Activated CD4-positive, alpha-beta memory T cell treated with anti-CD3 and anti-CD28 coated beads for 36 hours (primary cell): ENCODE measurements around the gene RUVBL1. TPM values are rescaled to one million over a fixed set of nuclear protein-coding genes. Genes with fewer than 3 reads are reported as not detected.
"Not testable (repeated sequence)": the region's sequence is repeated elsewhere in the genome, so short reads cannot be mapped to it uniquely, and the experiment has no call there.

ENCODE experiments used
- CTCF ChIA-PET: fragments of 350-600 bp; sonication (Branson Sonifier 250); formaldehyde crosslinking; loops from one replicate; lab custom pipeline; 2021; ENCODE audit warnings: antibody characterized with exemption, inconsistent platforms; lab: Charles Lee
- POLR2A ChIA-PET: fragments of 350-600 bp; sonication (Branson Sonifier 250); formaldehyde crosslinking; loops from one replicate; lab custom pipeline; 2021; ENCODE audit warnings: antibody characterized with exemption; lab: Charles Lee
- DNase-seq: peaks from one replicate; pipeline ENCODE4 v3.0.0-alpha.2; 2020
- H3K27ac Mint-ChIP-seq: one replicate; pipeline ENCODE4 v1.8.0; 2021; ENCODE audit warnings: mixed read lengths
- H3K27me3 Mint-ChIP-seq: one replicate; pipeline ENCODE4 v1.8.0; 2021; ENCODE audit warnings: mixed read lengths
- H3K36me3 Mint-ChIP-seq: one replicate; pipeline ENCODE4 v1.8.0; 2021; ENCODE audit warnings: mixed read lengths
- H3K4me1 Mint-ChIP-seq: one replicate; pipeline ENCODE4 v1.8.0; 2021; ENCODE audit warnings: low read depth, mixed read lengths
- H3K4me3 Mint-ChIP-seq: one replicate; pipeline ENCODE4 v1.8.0; 2021; ENCODE audit warnings: mild to moderate bottlenecking, mixed read lengths
- H3K9me3 Mint-ChIP-seq: one replicate; pipeline ENCODE4 v1.8.0; 2021; ENCODE audit warnings: mixed read lengths
- intact Hi-C: fragments of 100-400 bp; cut with micrococcal nuclease; formaldehyde crosslinking; loops from one replicate; pipeline ENCODE4 v1.15.1; 2023
- total RNA-seq, 2 experiments: library from RNA; stranded (reverse); gene quantifications; one replicate each; pipeline ENCODE4 v1.2.3, GENCODE V29; 2021

The RUVBL1 gene
- total RNA-seq, result 10 to 100 TPM; 81.6 to 87.0 TPM

GRCh38 chr3:128123538-128124368, at the start of gene RUVBL1:
Gene RUVBL1, minus strand, starts transcription at chr3:128123812. Its CDS starts 88 bp downstream, at chr3:128123724.
- peak within 1 kb of the TSS; percentile 97 for H3K4me3 Mint-ChIP-seq
- H3K27me3 Mint-ChIP-seq, result no peaks in the 10 kb centered on the region
- POLR2A ChIA-PET, result interaction anchor here (0.8 to 3.5 kb wide), 12 partner anchors 9 to 525 kb away, joined by 3 to 32 read pairs (median 4); partner anchors contain the start of genes EEFSEC, MCM2 and SEC61A1

DNA sequence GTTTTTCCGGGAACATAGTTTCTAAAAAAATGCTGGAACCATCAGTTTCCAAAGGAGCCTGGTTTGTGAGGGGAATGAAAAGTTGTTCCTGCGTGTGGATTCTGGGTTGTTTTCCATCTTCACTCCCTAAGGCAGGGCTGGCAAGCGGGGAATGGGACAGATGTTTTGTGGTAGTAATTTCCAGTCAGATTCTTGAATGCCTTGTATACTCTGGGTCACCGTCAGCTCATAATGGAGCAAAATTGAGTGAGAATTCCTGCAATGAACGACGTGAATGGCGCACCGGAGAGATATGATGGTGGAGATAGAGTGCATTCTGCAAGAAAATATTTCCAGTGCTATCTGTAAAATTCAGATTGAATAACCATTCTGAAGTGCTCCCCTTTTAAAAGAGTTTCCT, 49.6 kb upstream of the RUVBL1 start:
- ChIA-PET CTCF (no interaction called here), POLR2A (no interaction called here)
- intact Hi-C loops, result no loop called here
- no peak overlapping the region for H3K4me3 Mint-ChIP-seq
- no peaks in the 10 kb centered on the region for H3K9me3 Mint-ChIP-seq
- DNase-seq, result no peak
- H3K36me3 Mint-ChIP-seq, result no peaks in the 10 kb centered on the region
- peaks cover 25% of the 10 kb centered on the region for H3K4me1 Mint-ChIP-seq
- H3K27ac Mint-ChIP-seq, result no peak overlapping the region
- H3K27me3 Mint-ChIP-seq, result no peaks in the 10 kb centered on the region

More at GRCh38 chr3:128123538-128124368, at the start of gene RUVBL1:
- Mint-ChIP-seq H3K4me1 (peaks cover 31% of the 10 kb centered on the region), H3K36me3 (peaks cover 17% of the 10 kb centered on the region), H3K27ac (peak within 1 kb of the TSS; percentile 85), H3K9me3 (no peaks in the 10 kb centered on the region)
- intact Hi-C loops, result loop anchor here (1.0 to 2.0 kb wide), 3 partner anchors 11 to 71 kb away; partner anchors contain the start of genes EEFSEC and SEC61A1
- DNase-seq, result peak; percentile 99
- CTCF ChIA-PET, result interaction anchor here (1.2 to 2.7 kb wide), 6 partner anchors 10 to 55 kb away, joined by 4 to 21 read pairs (median 8); partner anchors contain the start of gene EEFSEC

DNA sequence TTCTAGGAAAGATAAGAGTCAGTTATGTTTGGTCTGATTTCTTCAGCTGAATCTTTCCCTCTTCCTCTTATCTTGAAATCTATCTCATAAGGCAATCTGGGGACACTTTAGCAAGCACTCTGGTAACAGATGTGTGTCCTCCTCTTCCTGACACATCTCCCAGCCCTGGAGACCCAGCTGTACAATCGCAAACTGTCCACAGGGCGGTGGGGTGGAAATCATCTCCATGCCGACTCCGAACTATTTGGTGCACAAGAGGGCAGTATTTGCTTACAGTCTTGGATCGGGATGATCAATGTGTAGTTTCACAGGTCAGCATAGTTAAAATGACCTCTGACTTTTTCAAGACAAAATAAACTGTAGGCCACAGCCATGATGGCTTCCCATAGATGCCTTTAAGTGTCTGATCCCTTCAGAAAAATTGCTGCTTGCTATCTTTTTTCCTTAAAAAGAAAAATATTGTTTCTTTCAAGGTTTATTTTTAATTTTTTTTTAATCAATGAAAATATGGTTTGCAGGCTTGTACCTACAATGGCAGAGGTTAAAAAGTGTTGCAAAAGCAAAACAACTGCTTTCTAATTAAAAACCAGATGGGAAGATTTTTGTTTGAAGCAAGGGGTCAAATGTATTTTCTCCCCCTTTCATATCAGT, 47.4 kb upstream of the RUVBL1 start:
- intact Hi-C loops, result no loop called here
- POLR2A ChIA-PET, result interaction anchor here (0.6 kb wide), 1 partner anchor 24 kb away, joined by 3 read pairs; no protein-coding TSS in a partner anchor
- Mint-ChIP-seq H3K4me3 (no peak overlapping the region), H3K36me3 (no peaks in the 10 kb centered on the region), H3K4me1 (peaks cover 14% of the 10 kb centered on the region), H3K27ac (no peak overlapping the region), H3K27me3 (no peaks in the 10 kb centered on the region), H3K9me3 (no peaks in the 10 kb centered on the region)
- DNase-seq, result peak; percentile 21
- CTCF ChIA-PET, result no interaction called here

DNA sequence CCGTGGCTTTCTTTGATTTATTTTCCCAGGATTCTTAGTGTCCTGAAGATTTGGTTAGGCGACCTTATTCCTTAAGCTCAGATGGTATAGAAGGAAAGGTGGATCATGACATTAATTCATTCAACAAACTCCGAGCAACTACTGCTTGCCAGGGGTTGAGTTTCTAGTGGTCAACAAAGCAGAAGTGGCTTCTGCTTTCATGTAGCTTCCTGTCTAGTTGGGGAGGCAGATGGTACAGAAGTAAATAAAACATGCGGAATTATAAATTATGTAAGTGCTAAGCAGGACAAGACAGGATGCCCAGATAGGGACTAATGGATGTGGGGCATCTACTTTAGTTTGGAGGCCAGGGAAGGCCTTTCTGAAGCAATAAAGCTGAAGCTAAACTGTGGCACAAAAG, 45.2 kb upstream of the RUVBL1 start:
- H3K4me3 Mint-ChIP-seq, result no peak overlapping the region

DNA sequence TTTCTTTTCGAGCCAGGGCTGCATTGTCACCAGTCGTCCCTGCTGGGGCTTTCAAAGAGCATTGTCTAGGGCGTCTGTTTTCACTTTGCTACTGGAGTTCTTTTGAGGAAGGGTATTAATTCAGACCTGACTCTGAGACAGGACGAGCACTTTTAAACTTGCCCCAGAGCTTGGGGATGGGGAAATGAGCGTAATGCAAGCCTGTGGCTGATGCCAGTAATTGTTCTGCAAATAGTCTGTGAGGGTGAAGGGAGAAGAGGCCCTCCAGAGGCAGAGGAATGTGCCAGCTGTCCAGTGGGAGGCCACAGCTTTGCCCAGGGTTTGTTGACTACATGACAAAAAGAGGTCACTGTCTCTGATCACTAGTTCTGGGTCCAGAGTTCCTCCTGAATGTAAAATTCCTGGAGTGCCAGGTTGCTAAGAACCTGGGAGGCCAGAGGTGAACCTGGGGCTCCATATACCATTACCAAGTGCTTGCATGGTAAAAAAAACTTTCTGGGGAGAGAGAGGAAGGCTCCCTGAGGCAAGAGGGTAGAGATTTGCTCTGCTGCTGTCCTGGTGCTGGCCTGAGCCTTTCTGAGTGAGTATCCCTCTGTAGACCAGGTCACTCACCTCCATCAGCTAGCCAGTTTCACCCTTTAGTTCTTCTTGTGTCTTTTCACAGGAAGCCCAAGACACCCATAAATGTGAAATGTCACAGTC, 44.5 kb upstream of the RUVBL1 start:
- Mint-ChIP-seq H3K4me3 (no peak overlapping the region), H3K36me3 (no peaks in the 10 kb centered on the region), H3K9me3 (no peaks in the 10 kb centered on the region), H3K4me1 (peaks cover 3% of the 10 kb centered on the region), H3K27me3 (no peaks in the 10 kb centered on the region), H3K27ac (no peak overlapping the region)
- DNase-seq, result no peak
- POLR2A ChIA-PET, result no interaction called here
- CTCF ChIA-PET, result no interaction called here
- intact Hi-C loops, result no loop called here

More for the DNA sequence above, 45.2 kb upstream of the RUVBL1 start:
- POLR2A ChIA-PET, result no interaction called here
- Mint-ChIP-seq H3K36me3 (no peaks in the 10 kb centered on the region), H3K27ac (no peak overlapping the region), H3K4me1 (peaks cover 6% of the 10 kb centered on the region), H3K27me3 (no peaks in the 10 kb centered on the region), H3K9me3 (no peaks in the 10 kb centered on the region)
- CTCF ChIA-PET, result no interaction called here
- intact Hi-C loops, result no loop called here
- DNase-seq, result no peak

- Mint-ChIP-seq H3K4me1 (peaks cover 3% of the 10 kb centered on the region), H3K4me3 (no peak overlapping the region), H3K27me3 (no peaks in the 10 kb centered on the region), H3K36me3 (no peaks in the 10 kb centered on the region), H3K9me3 (no peaks in the 10 kb centered on the region), H3K27ac (no peak overlapping the region)
- ChIA-PET POLR2A (no interaction called here), CTCF (no interaction called here)
- intact Hi-C loops, result no loop called here
- no peak for DNase-seq
Measured at GRCh38 chr3:128167646-128167972, 44.0 kb upstream of the RUVBL1 start.

- Mint-ChIP-seq H3K27me3 (no peaks in the 10 kb centered on the region), H3K36me3 (peaks cover 3% of the 10 kb centered on the region), H3K27ac (no peak overlapping the region), H3K9me3 (no peaks in the 10 kb centered on the region), H3K4me3 (no peak overlapping the region), H3K4me1 (peaks cover 4% of the 10 kb centered on the region)
- ChIA-PET POLR2A (no interaction called here), CTCF (no interaction called here)
- intact Hi-C loops, result no loop called here
- no peak for DNase-seq
Measured at GRCh38 chr3:128166971-128167453, 43.4 kb upstream of the RUVBL1 start.

DNA sequence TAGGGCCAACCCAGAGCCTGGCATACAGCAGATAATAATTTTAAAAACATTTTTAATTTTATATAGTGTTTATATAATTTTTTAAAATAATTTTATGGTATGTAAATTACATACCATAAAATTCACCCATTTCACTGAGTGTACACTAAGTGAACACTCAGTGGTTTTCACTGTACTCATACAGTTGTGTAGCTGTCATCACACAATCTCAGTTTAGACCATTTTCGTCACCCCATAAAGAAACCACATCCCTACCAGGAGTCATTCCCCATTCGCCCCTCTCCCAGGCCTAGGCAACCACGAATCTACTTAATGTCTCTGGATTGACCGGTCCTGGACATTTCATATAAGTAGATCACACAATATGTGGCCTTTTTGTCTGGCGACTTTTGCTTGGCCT, 39.8 kb upstream of the RUVBL1 start:
- no peak overlapping the region for H3K27ac Mint-ChIP-seq
- no peak for DNase-seq
- POLR2A ChIA-PET, result no interaction called here
- CTCF ChIA-PET, result no interaction called here
- H3K4me3 Mint-ChIP-seq, result no peak overlapping the region
- H3K36me3 Mint-ChIP-seq, result peaks cover 6% of the 10 kb centered on the region
- H3K4me1 Mint-ChIP-seq, result peaks cover 1% of the 10 kb centered on the region
- intact Hi-C loops, result no loop called here
- no peaks in the 10 kb centered on the region for H3K27me3 Mint-ChIP-seq
- no peaks in the 10 kb centered on the region for H3K9me3 Mint-ChIP-seq

DNA sequence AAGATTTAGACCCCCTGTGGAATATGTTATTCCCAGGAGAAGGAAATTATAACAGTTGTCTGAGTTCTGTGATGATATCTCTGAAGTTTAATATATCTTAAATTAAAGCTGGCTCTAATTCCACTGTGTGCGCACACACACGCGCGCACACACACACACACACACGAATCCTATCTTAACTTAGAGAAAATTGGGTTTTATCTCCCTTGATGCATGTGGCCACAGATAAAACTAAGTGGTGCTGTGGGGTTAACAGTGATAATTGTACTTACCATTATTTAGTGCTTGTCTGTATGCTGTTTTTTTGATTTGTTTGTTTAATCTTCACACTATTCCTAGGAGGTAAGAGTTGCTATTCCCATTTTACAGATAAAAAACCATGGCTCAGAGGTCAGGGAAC, 37.0 kb upstream of the RUVBL1 start:
- no peak overlapping the region for H3K27ac Mint-ChIP-seq
- no peaks in the 10 kb centered on the region for H3K9me3 Mint-ChIP-seq
- peaks cover 6% of the 10 kb centered on the region for H3K4me1 Mint-ChIP-seq
- H3K36me3 Mint-ChIP-seq, result peaks cover 18% of the 10 kb centered on the region
- intact Hi-C loops, result no loop called here
- no peaks in the 10 kb centered on the region for H3K27me3 Mint-ChIP-seq
- ChIA-PET CTCF (no interaction called here), POLR2A (no interaction called here)
- no peak overlapping the region for H3K4me3 Mint-ChIP-seq
- DNase-seq, result no peak

GRCh38 chr3:128155616-128156360, 32.2 kb upstream of the RUVBL1 start:
- H3K27me3 Mint-ChIP-seq, result no peaks in the 10 kb centered on the region
- intact Hi-C loops, result no loop called here
- no peak overlapping the region for H3K27ac Mint-ChIP-seq
- DNase-seq, result no peak
- H3K9me3 Mint-ChIP-seq, result peaks cover 3% of the 10 kb centered on the region
- H3K4me3 Mint-ChIP-seq, result no peak overlapping the region
- ChIA-PET CTCF (no interaction called here), POLR2A (interaction anchor here (1.4 kb wide), 1 partner anchor 33 kb away, joined by 6 read pairs; the partner anchor contains the start of gene RUVBL1)
- peaks cover 15% of the 10 kb centered on the region for H3K36me3 Mint-ChIP-seq
- H3K4me1 Mint-ChIP-seq, result peaks cover 18% of the 10 kb centered on the region

DNA sequence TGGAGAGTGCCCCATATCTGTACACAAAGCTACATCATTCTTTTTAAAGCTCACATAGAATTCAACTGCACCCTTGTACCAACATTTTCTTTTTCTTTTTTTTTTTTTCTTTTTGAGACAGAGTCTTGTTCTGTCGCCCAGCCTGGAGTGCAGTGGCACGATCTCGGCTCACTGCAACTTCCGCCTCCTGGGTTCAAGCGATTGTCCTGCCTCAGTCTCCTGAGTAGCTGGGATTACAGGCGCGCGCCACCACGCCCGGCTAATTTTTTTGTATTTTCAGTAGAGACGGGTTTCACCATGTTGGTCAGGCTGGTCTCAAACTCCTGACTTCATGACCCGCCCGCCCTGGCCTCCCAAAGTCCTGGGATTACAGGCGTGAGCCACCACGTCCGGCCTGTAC, 30.7 kb upstream of the RUVBL1 start:
- POLR2A ChIA-PET, result interaction anchor here (1.1 to 2.8 kb wide), 3 partner anchors 31 to 102 kb away, joined by 3 to 32 read pairs (median 5); partner anchors contain the start of genes RUVBL1 and SEC61A1
- H3K36me3 Mint-ChIP-seq, result peaks cover 13% of the 10 kb centered on the region
- H3K9me3 Mint-ChIP-seq, DNase-seq, H3K27me3 Mint-ChIP-seq: not testable (repeated sequence)
- H3K4me1 Mint-ChIP-seq, result peaks cover 18% of the 10 kb centered on the region
- CTCF ChIA-PET, result interaction anchor here (0.8 to 0.9 kb wide), 2 partner anchors 21 to 384 kb away, joined by 4 read pairs; no protein-coding TSS in a partner anchor
- peak overlapping the region; percentile 85 for H3K4me3 Mint-ChIP-seq
- intact Hi-C loops, result loop anchor here (5.0 kb wide), 2 partner anchors 42 to 482 kb away; partner anchors contain the start of gene ABTB1
- H3K27ac Mint-ChIP-seq, result peak overlapping the region; percentile 44
